GM19395 (cell line): ENCODE measurements around the gene THADA.
"Not testable (repeated sequence)": the region's sequence is repeated elsewhere in the genome, so short reads cannot be mapped to it uniquely, and the experiment has no call there.

Experiments
- ATAC-seq: cut with Tn5 transposase; IDR thresholded peaks from one replicate; pipeline ENCODE4 v1.9.1; 2021; ENCODE audit warnings: mild to moderate bottlenecking, moderate library complexity; ENCODE audit not compliant: unreplicated experiment

THADA gene

DNA sequence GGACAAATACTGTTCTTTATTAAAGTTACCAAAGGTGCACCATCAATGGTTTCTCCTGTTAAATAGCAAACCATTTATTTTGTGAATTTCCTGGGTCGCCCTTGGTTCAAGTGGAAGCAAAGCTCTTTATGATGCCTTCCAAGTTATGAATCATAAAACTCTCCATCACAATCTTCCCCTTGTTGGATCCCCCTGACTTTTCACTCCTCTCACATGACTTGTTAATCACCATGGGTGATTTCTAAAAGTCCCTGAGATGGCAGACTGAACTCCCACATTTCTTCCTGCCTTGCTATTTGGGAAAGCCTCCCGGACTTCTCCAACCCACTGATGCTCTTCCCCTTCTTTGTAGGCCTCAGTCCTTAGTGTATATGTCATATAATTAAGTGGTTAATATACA, 176.0 kb downstream of the THADA start:
- ATAC-seq: no peak

DNA sequence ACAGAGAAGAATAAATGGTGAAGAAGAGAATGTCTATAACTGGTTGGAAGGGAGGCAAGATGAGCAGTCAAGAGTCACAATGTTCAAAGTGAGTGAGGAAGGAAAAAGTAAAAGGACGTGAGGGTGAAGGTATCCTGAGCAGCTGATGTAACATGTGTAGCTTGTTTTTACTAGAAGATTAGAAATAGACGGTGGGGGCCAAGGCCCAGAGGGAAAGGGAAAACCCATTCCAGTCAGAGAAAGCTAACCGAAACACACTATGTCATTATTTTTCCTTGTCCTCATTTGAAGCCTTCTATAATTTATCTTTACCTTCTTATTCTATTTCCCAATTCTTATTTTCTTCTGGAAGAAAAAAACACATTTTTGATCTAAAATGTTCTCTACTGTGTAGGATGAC, 176.6 kb downstream of the THADA start:
- no peak for ATAC-seq

DNA sequence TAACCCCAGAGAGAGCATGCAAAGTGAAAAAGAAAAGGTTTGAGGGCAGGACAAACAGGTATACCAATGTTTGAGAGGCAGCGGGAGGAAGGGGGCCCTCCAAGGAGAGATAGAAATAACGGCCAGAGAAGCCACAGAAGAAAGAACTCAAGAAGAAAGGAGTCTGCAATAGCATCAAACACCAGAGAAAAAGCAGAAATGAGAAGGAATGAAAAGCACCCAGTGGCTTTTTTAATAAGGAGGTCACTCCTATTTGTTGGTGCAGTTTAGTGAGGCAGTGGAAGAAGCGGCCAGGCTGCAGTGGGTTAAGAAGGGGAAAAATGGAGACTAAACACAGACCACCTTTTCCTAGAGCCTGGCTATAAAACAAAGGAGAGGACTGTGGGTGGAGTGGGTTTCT, 177.2 kb downstream of the THADA start:
- no peak for ATAC-seq

DNA sequence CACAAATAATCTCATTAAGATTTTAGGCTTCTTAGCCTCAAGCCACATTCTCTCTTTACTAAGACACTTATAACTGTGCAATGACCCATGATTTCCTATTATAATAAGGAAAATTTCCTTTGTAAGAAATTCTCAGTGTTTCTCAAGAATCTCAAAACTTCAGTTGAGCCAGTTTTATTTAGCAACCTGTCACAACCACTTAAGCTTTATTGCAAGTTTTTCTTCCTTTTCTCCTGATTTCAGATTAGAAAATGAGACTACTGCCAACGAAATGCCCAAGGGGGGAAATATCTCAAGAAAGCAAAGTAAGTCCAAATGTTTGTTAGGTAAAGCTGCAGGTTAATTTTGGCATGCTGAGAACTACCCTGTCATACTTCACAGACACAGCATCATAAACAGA, 178.5 kb downstream of the THADA start:
- no peak for ATAC-seq

DNA sequence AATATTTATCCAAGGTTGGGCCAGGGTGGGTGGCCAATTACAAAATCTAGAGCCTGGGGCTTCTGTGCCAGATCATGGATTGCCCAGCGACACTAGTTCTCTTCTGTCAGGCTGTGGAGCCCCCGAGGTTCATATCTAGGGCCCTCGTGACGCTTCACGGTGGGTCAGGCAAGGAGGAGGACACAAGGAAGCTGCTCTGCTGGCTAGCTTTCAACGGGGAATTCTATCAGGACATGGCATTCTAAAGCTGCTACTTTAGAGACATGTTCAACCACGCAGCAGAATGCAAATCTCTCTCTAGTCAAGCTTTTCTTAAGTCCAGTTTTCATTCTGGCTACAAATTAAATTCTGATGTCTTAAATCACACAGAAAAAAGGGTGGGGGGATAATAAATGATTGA, 180.2 kb downstream of the THADA start:
- no peak for ATAC-seq

DNA sequence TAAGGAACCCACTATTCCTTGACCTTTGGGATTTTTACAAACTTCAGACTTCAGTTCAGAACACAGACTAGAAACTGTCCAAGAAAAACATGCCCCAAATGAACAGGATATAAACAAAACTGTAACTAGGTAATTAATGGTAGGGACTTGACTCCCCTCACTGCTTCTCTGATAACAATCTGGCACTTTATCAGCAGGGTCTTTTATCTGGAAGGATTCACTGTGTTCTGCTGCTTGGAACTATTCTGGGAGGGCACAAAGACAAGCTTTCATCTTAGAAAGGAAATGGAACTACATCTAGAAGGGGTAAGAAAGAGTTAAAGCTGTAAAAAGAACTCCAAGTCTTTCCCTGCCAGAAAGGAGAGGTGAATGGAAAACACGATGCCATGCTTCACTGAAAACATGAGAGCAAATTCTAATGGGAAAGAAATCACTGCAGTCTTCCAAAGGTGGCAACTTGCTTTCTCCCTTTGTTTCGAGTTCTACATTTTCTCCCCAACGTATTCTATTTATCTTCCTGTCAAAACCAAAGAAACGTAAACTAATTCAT, 181.2 kb downstream of the THADA start:
- ATAC-seq: no peak

DNA sequence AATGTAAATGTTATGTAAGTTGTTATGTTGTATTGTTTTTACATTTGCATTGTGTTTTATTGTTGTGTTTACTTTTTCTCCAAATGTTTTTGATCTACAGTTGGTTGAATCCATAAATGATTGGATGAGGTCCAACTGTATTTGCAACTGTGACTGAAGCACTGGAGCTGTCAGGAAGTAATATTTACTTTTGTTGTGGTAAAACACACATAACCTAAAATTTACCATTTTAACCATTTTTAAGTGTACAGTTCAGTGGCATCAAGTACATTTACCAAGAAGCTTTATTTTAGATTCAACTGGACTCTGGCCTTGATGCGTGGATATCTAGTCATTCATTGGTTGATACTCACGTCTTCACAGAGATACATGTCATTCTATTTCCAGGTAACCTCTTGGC, 181.8 kb downstream of the THADA start:
- ATAC-seq: no peak

DNA sequence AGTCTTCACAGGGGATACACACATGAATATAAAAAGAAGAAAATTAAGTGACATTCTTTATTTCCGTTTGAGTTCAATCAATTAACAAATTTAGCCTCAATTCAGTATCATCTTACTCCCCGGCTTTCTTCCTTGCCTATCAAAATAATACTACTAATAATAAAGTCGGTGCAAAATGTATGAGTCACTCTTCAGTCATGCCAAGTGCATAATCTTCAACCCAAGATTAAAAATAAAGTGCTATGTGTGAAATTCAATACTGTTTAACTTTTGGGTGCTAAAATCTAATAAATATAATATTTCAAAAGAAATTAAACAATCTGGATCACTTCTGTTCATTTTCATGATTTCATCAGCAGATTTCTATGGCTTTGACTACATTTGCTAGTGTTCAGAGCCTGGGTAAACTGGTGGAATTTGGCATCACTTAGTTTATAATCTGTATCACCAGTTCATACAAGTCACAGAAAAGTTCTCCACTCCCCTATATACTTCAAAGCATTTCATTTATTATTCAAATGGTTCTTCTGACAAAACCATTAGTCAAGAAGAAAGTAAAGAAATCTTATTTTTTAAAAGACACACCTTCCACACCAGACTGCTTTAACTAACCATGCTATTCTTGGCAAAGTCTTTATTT, 183.6 kb downstream of the THADA start:
- ATAC-seq: no peak

DNA sequence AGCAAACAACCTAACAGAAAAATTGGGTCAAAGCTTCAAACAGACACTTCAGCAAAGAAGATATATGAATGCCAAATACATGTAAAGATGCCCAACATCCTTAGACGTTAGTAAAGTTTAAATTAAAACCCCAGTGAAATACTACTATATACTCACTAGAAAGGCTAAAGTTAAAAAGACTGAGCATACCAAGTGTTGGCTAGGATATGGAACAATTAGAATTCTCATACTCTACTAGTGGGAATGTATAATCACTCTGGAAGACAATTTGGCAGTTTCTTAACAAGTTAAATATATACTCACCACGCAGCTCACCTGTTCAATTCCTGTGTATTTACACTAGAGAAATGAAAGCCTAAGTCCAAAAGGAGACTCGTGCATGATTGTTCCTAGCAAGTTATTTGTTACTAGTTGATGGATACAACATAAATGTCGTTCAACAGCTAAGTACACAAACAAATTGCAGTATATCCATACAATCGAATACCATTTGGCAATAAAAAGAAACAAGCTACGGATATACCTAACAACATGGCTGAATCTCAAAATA, 185.7 kb downstream of the THADA start:
- ATAC-seq: no peak

DNA sequence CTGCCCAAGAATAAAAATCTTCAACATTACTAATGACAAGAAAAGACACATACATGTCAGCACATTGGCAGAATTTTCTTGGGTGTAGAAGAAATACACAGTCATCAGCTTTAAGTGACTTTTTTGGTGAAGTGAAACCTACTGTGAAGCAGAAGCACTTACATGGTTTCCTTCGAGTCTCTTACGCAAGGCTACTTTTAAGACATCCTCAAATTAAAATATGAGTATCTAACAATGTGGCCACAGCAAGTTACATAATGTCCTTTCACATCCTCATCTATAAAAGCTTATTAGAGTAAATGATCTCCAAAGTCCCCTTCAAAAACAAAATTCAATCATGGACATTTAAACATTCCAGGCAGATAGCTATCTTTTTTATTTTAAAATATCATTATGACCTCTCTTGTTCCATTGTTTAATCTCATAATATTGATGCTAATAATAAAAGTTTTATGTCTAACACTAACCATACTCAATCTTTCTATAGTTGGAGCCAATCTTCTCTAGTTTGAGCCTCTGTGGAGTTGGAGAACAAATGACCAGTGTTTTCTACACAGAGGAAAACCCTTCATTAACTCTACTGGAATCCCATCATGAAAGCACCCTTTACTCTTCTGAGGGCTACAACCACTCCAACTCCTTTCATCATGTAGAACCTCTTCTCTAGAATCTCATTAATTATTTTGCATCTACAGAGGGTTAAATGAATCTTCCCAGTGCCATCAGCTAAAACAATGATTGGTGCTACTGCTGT, 187.3 kb downstream of the THADA start:
- ATAC-seq: peak; percentile 85

DNA sequence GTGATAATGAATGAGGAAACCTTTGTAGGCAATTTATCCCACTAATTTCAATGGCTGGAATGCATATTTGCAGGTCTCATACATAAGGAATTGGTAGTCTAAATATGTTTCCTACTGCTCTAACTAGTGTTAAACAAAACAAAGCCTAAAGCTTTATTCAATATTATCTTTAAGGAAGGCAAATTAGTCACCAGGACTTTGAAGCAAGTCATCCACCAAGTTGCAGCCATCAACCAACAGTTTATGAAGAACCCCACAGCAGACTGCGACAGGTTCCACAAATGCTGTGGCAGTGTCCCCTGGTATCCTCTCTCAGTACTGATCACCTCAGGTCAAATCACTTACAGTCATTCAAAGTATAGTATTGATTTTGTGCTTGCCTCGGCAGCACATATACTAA, 187.9 kb downstream of the THADA start:
- ATAC-seq: peak; percentile 56

DNA sequence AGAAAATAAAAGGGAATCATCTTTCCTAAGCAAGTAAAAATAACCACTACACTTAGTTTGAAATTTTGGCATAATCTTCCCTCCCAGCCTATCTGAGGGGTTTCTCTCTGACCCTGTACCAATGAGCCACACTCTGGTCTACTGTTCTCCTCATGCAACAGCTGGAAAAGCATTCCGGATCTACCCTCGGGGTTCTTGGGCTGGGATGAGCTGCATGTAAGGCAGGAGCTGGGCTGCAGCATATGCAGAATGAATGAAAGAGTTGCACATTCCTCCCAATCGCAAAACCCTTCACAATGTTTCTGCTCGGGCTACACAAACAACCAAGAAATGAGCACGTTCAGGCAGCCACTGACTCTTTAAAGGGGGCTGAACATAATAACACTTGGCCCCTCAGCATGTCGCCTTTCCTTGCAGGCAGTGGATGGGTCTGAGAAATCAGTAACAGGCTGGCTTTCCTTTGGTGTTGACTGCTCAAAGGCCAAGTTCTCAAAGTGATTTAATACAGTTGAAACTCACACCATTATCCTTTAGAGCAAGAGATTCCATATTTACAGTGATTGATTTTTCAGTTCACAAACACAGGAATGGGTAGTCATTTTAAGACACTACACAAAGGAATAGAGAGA, 189.1 kb downstream of the THADA start:
- ATAC-seq: no peak

DNA sequence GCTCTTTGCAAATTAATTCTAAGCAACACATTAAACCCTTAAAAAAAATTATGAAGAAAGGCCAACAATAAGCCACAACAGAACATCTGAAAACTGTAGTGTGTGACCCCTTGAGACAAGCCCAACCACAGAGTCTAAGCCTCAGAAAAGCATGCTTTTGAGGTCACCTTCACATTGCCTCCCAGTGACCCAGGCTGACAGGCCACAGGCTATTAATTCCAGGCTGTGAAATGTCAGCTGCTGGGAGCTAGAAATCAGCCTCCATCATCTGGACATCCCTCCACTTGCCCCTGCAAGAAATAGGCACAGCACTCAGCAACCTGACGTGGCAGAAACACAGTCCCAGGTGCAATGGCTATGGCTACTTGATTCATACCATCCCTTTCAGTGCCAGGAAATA, 190.0 kb downstream of the THADA start:
- ATAC-seq: no peak

DNA sequence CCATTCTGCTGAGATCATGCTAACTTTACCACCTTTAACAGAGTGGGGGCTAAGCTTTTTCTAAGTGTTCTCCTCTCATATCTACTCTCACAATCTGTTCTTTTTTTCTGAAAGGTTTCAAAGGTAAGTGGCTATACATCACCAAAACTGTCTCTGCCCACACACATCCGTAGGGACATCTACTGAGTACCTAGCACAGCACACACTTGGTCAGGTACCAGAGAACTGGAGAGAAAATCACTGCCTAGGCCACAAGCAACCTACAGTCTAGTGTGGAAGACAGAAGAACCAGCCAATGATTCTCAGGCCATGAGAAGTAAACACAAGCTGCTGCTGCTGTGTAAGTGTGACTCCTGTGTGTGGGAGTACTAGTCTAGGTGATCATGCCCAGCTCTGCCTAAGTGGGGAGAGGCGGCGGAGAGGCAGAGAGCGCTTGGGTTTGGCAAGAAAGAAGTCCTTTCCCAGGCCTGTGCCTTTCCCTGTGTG, 193.3 kb downstream of the THADA start:
- ATAC-seq: peak; percentile 67

DNA sequence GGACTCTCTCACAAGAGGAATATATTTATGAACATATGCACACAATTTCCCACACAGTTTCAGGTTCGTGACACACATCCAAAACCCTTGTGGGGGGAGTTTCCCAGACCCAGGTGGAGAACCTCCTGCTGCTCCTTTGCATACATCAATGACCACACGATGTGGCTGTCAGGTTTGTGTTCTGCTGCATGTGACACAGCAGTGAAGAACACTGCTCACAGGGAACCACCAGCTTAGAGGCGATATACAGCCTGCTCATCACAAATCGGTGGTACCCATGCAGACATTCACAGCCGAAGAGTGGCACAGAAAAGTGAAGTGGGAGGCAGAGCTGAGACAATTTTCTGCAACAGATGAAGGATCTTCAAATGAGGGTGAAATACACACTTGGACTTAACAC, 193.8 kb downstream of the THADA start:
- ATAC-seq: peak; percentile 88

DNA sequence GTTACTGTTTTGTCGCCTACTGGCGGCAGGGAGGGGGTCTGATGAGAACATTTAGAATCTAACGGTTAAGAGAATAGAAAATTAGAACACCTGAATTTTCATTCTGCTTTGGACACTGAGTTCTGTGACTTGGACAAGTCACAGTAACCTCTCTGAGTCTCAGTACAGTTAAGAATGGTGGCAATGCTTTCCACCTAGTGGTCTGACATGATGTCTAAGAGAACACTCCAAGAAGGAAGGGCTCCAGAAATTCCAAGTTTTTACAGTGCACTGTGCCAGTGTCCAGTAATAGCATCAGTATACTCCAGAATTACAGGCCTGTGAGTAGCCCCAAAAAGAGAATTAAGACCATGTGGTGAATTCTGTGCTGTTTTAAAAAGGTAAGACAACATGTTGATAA, 195.3 kb downstream of the THADA start:
- ATAC-seq: no peak

DNA sequence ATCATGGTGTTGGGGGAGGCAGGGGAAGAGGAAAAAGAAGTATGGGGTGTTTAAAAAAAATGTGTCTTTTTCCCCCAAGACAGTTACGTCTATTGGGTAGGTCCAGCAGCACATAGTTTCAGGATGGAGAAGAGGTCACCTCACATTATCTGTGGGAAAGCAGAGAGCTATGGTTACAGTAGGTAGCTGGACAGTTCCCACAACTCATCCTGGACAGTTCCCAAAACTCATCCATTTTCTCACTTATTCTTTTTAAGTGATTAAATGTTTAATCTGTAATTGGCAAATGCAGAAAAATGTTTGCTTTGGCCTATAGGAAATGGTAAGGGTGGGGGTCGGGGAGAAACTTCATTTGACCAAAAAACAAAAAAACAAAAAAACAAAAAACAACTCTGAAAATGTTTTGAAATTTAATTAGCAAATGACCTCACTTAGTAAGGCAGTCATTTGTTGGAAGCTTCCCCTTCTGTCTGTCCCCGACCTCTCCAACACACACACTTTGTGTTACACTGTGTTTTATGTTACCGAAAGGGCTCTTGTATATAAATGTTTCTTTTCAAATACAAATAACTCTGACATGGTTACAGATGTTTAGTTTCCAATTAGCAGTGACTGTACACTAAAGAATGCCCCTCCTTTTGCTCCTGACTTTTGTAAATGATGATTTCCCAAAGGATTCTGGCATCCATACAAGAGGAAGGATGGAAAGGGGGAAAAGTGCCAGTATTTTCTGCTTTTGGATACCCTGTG, 196.1 kb downstream of the THADA start:
- ATAC-seq: no peak

DNA sequence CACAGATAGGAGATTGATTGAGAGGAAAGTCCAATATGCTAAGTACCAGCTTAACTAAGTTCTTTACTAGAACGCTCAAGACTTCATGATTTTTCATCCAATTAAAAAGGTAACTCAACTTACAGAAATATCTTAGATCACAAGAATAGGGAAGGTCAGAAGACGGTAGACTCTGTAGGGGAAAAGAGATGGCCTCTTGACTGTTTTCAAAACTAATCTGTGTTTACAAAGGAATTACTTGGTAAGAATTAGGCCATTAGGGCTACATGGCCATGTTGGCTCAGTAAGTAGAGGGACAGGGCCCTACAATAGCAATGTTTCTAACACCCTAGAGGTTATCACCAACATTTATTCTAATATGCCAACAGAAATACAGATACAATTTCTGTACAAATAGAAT, 196.7 kb downstream of the THADA start:
- no peak for ATAC-seq

DNA sequence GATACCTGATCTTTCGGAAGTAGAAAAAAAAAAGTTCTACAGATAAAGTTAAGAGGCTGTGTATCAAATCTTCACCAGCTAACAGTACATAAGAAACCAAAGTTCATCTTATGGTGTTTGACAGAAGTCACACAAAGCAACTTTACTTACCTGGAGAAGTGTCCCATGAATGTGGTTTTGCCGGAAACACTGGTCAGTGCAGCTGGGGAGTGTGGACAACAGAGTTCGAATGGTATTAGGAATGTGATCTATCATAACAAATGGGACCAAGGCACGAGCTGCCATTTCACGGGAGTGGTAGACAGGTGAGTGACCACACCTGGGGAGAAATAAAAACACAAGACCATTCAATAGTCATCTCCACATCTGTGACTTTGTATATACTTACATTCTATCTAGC, 198.0 kb downstream of the THADA start:
- ATAC-seq: no peak

DNA sequence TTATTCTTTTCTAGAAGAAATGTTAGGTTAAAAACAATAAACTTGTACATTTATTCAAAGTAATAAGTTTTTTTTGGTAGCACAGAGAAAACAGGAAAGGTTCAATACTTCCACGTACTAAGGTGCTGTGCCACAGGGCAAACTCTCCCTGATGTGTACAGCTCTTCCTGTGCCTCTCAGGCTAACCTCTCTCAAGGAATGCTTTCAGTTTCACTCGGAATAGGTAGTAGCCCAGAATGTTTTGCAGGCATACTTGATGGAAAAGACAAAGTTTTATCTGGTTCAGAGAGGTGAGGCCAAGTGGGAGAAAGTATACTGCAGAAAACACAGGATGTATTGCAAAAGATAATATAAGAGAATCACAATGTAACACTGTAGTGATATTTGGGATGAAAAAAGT, 198.4 kb downstream of the THADA start:
- ATAC-seq: no peak

DNA sequence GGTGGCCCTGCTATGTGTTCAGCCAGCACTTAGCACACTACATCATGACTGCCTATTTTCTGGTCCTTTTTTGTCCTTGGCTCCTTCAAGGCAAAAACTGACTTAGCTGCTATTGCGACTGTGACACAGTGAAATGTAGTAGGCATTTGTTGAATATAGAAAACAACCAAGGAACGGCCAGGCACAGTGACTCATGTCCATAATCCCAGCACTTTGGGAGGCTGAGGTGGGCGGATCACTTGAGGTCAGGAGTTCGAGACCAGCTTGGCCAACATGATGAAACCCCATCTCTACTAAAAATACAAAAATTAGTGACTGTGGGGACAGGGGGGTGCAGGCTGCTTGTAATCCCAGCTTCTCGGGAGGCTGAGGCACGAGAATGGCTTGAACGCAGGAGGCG, 199.5 kb downstream of the THADA start:
- ATAC-seq: not testable (repeated sequence)
